ENCODE results near the gene ARL14EPL.
"Not testable (repeated sequence)": the region's sequence is repeated elsewhere in the genome, so short reads cannot be mapped to it uniquely, and the experiment has no call there.

The ARL14EPL gene

DNA sequence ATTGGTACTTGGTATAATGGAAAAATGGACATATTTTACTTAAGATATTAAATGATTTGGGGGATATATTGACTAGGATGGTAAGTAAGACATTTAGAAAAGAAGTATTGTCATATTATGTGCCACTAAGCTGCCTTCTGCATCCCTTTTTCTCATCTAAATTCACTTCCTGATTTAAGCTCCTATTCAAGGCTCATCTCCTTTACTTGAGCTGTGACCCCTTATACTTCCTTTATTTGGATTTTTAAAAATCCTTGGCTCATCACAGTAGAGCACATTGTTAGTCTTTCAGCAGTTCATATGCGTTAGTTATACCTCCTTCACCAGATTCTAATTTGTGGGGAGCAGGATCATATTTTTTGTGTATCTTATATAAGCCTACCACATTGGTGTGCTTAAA, 59.1 kb downstream of the ARL14EPL start:
- peaks cover 79% of the 10 kb centered on the region for H3K36me3 ChIP-seq (ENCODE audit: control insufficient read depth, low read length)
- no peaks in the 10 kb centered on the region for H3K9me2 ChIP-seq (replicated peaks; ENCODE audit: control insufficient read depth, low read length)
- no peaks in the 10 kb centered on the region for H3K9me3 ChIP-seq (ENCODE audit: control insufficient read depth, insufficient read depth, low read length)
- H3K4me2 ChIP-seq (ENCODE audit: low read length) = no peak overlapping the region
- no peak overlapping the region for H3K27ac ChIP-seq (ENCODE audit: low read depth, low read length)
- H4K20me1 ChIP-seq (ENCODE audit: control insufficient read depth, insufficient read depth, low read depth, low read length) = no peaks in the 10 kb centered on the region
- H3K27me3 ChIP-seq (ENCODE audit: control insufficient read depth, low read length) = no peaks in the 10 kb centered on the region
- TF ChIP-seq, protein P1, sequence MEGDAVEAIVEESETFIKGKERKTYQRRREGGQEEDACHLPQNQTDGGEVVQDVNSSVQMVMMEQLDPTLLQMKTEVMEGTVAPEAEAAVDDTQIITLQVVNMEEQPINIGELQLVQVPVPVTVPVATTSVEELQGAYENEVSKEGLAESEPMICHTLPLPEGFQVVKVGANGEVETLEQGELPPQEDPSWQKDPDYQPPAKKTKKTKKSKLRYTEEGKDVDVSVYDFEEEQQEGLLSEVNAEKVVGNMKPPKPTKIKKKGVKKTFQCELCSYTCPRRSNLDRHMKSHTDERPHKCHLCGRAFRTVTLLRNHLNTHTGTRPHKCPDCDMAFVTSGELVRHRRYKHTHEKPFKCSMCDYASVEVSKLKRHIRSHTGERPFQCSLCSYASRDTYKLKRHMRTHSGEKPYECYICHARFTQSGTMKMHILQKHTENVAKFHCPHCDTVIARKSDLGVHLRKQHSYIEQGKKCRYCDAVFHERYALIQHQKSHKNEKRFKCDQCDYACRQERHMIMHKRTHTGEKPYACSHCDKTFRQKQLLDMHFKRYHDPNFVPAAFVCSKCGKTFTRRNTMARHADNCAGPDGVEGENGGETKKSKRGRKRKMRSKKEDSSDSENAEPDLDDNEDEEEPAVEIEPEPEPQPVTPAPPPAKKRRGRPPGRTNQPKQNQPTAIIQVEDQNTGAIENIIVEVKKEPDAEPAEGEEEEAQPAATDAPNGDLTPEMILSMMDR (IDR thresholded peaks at IDR 0.05; ENCODE audit: low read depth, low read length, poor library complexity, severe bottlenecking) = no peak
- no peak for TF ChIP-seq EZH2phosphoT487 (IDR thresholded peaks at IDR 0.05; ENCODE audit: borderline replicate concordance, low read length)
- H3K4me3 ChIP-seq (ENCODE audit: low read length) = no peak overlapping the region
- H3K4me1 ChIP-seq (ENCODE audit: control insufficient read depth, low read length) = no peaks in the 10 kb centered on the region
- peaks cover 40% of the 10 kb centered on the region for H3K79me2 ChIP-seq (ENCODE audit: control insufficient read depth, low read length)
- no peaks in the 10 kb centered on the region for H3F3A ChIP-seq (ENCODE audit: control insufficient read depth, insufficient read depth)

DNA sequence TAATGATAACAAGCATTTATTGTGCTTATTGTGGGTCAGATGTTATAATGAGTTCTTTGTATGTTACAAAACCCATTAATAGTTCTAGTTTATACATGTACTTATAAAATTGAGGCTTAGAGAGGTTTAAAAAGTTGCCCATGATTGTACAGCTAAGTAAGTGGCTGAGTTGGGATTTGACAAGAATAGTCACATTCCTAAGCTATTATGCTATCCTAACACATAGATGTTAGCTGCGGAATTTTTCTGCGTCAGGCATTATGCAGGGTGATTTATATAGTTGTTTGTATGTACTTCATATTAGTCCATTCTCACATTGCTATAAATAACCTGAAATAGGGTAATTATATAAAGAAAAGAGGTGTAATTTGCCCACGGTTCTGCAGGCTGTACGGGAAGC, 65.0 kb downstream of the ARL14EPL start:
- H3F3A ChIP-seq (ENCODE audit: control insufficient read depth, insufficient read depth) = no peaks in the 10 kb centered on the region
- H3K9me2 ChIP-seq (replicated peaks; ENCODE audit: control insufficient read depth, low read length) = no peaks in the 10 kb centered on the region
- H3K4me1 ChIP-seq (ENCODE audit: control insufficient read depth, low read length) = no peaks in the 10 kb centered on the region
- peaks cover 75% of the 10 kb centered on the region for H3K36me3 ChIP-seq (ENCODE audit: control insufficient read depth, low read length)
- H3K9me3 ChIP-seq (ENCODE audit: control insufficient read depth, insufficient read depth, low read length) = no peaks in the 10 kb centered on the region
- H4K20me1 ChIP-seq (ENCODE audit: control insufficient read depth, insufficient read depth, low read depth, low read length) = no peaks in the 10 kb centered on the region
- H3K27me3 ChIP-seq (ENCODE audit: control insufficient read depth, low read length) = no peaks in the 10 kb centered on the region
- H3K4me2 ChIP-seq (ENCODE audit: low read length) = no peak overlapping the region
- no peaks in the 10 kb centered on the region for H3K79me2 ChIP-seq (ENCODE audit: control insufficient read depth, low read length)
- H3K27ac ChIP-seq (ENCODE audit: low read depth, low read length) = no peak overlapping the region
- H3K4me3 ChIP-seq (ENCODE audit: low read length) = no peak overlapping the region
- TF ChIP-seq EZH2phosphoT487 (IDR thresholded peaks at IDR 0.05; ENCODE audit: borderline replicate concordance, low read length) = no peak

DNA sequence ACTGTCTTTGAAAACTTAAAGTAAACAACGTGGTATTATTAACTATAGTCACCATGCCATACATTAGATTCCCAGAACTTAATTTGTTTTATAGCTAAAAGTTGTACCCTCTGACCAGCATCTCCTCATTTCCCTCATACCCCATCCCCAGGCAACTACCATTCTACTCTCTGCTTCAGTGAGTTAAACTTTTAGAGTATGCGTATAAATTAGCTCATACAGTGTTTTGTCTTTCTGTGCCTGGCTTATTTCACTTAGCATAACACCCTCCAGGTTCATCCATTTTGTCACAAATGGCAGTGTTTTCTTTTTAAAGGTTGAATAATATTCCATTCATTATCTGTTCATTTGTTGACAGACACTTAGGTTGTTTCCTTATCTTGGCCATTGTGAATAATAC, 66.7 kb downstream of the ARL14EPL start:
- TF ChIP-seq EZH2phosphoT487 (IDR thresholded peaks at IDR 0.05; ENCODE audit: borderline replicate concordance, low read length) = no peak
- TF ChIP-seq, protein P1 (IDR thresholded peaks at IDR 0.05; ENCODE audit: low read depth, low read length, poor library complexity, severe bottlenecking) = no peak
- Histone ChIP-seq H3K9me2 (replicated peaks; ENCODE audit: control insufficient read depth, low read length) (no peaks in the 10 kb centered on the region), H3F3A (ENCODE audit: control insufficient read depth, insufficient read depth) (no peaks in the 10 kb centered on the region)

DNA sequence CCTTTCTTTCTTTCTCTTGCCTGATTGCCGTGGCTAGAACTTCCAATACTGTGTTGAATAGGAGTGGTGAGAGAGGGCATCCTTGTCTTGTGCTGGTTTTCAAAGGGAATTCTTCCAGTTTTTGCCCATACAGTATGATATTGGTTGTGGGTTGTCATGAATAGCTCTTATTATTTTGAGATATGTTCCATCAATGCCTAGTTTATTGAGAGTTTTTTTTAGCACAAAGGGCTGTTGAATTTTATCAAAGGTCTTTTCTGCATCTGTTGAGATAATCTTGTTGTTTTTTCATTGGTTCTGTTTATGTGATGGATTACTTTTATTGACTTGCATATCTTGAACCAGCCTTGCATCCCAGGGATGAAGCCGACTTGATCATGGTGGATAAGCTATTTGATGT, 72.7 kb downstream of the ARL14EPL start:
- H3K4me1 ChIP-seq (ENCODE audit: control insufficient read depth, low read length); H3F3A ChIP-seq (ENCODE audit: control insufficient read depth, insufficient read depth); H3K9me2 ChIP-seq (replicated peaks; ENCODE audit: control insufficient read depth, low read length); H3K27ac ChIP-seq (ENCODE audit: low read depth, low read length); H3K27me3 ChIP-seq (ENCODE audit: control insufficient read depth, low read length); H3K9me3 ChIP-seq (ENCODE audit: control insufficient read depth, insufficient read depth, low read length); H3K4me3 ChIP-seq (ENCODE audit: low read length); H4K20me1 ChIP-seq (ENCODE audit: control insufficient read depth, insufficient read depth, low read depth, low read length); H3K79me2 ChIP-seq (ENCODE audit: control insufficient read depth, low read length); H3K4me2 ChIP-seq (ENCODE audit: low read length): not testable (repeated sequence)
- H3K36me3 ChIP-seq (ENCODE audit: control insufficient read depth, low read length) = peaks cover 21% of the 10 kb centered on the region

More for the DNA sequence above, 66.7 kb downstream of the ARL14EPL start:
- Histone ChIP-seq H3K27me3 (ENCODE audit: control insufficient read depth, low read length) (no peaks in the 10 kb centered on the region), H3K4me1 (ENCODE audit: control insufficient read depth, low read length) (peaks cover under 1% of the 10 kb centered on the region; the same call in 1 of the 2 replicates), H3K4me2 (ENCODE audit: low read length) (no peak overlapping the region), H3K4me3 (ENCODE audit: low read length) (no peak overlapping the region), H3K9me3 (ENCODE audit: control insufficient read depth, insufficient read depth, low read length) (no peaks in the 10 kb centered on the region), H4K20me1 (ENCODE audit: control insufficient read depth, insufficient read depth, low read depth, low read length) (no peaks in the 10 kb centered on the region), H3K79me2 (ENCODE audit: control insufficient read depth, low read length) (no peaks in the 10 kb centered on the region), H3K36me3 (ENCODE audit: control insufficient read depth, low read length) (peaks cover 58% of the 10 kb centered on the region), H3K27ac (ENCODE audit: low read depth, low read length) (no peak overlapping the region)

Data from DOHH2 (cell line).